Measurements from ENCODE around the gene MRPL54. TPM values are rescaled to one million over a fixed set of nuclear protein-coding genes. Genes with fewer than 3 reads are reported as not detected.

MRPL54 gene
- total RNA-seq, 4 donors from 2014 or later, result 31.8 to 90.1 (median 76.3) TPM

DNA sequence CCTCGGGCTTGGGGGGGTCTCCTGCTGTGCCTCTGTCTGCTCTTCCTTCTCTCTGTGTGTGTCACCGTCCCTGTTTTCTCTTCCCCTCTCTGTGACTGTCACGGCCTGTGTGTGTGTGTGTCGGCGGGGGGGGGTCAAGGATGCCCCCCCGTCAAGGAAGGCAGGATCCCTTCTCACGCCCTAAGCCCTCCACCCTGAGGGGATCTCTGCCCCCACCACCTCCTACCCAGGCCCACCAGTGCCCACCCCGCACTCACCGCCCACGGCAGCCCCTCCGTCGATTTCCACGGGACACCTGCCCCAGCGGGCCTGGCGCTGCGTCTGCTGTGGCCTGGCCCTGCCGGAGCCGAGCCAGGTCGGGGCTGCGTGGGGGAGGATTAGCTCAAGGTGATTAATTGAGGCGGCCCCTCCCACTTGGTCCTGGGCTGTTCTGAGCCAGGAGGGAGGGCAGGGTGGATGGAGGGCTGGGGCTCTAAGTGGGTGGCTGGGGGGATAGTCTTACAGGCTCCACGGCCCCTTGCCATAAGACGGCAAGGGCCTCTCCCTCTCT is 9.5 kb downstream of the MRPL54 start, which contains the start of gene RAX2:
RAX2 (minus strand) TSS at position 323 of the 550 bp plus-strand sequence. CDS start 486 bp downstream, outside the sequence.
- TF ChIP-seq POLR2A (IDR thresholded peaks at IDR 0.05), result no peak
- TF ChIP-seq EP300 (IDR thresholded peaks at IDR 0.05), result no peak
- TF ChIP-seq, protein P1, sequence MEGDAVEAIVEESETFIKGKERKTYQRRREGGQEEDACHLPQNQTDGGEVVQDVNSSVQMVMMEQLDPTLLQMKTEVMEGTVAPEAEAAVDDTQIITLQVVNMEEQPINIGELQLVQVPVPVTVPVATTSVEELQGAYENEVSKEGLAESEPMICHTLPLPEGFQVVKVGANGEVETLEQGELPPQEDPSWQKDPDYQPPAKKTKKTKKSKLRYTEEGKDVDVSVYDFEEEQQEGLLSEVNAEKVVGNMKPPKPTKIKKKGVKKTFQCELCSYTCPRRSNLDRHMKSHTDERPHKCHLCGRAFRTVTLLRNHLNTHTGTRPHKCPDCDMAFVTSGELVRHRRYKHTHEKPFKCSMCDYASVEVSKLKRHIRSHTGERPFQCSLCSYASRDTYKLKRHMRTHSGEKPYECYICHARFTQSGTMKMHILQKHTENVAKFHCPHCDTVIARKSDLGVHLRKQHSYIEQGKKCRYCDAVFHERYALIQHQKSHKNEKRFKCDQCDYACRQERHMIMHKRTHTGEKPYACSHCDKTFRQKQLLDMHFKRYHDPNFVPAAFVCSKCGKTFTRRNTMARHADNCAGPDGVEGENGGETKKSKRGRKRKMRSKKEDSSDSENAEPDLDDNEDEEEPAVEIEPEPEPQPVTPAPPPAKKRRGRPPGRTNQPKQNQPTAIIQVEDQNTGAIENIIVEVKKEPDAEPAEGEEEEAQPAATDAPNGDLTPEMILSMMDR (IDR thresholded peaks at IDR 0.05), result no peak
- no peak for TF ChIP-seq POLR2AphosphoS5 (IDR thresholded peaks at IDR 0.05)
- Histone ChIP-seq H3K27ac (no peak within 1 kb of the TSS), H3K4me1 (no peaks in the 10 kb centered on the region), H3K9me3 (no peaks in the 10 kb centered on the region), H3K4me3 (no peak within 1 kb of the TSS), H3K27me3 (peaks cover 11% of the 10 kb centered on the region), H3K36me3 (peaks cover 0 to 35% of the 10 kb centered on the region in 2 donors)
- WGBS, 2 donors (ENCODE audit: low coverage in 1 of 2), result 14 to 20% methylated on average over 3 to 17 of the region's 23 CpGs
- ATAC-seq, result no peak

DNA sequence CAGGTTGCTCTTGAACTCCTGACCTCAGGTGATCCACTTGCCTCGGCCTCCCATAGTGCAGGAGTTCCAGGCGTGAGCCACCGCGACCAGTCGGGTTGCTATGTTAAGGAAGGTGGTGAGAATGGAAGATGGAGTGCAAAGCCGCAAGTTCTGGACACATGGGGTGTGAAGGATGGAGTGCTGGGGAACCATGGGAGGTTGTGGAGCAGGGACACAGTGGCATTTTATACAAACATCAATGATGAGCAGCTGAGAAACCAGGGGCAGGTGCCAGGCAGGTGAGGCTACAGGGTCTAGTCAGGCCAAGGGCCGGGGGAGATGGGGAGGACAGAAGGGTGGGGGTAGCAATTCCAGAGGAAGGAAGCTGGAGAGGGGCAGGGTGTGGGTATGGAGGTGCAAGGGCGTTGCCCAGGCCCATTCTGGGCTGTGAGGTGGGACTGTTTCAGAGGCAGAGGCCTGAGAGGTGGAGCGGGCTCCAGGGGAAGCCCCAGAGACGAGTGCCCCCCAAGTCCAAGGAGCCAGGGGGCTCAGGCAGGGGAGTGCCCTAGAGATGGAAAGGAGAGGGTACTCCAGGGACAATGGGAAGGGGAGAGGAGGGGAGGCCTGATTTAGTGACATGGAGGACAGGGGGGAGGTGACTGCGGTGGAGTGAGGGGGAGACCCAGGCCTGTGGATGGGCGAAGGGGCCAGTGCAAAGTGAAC is 11.5 kb downstream of the MRPL54 start:
- TF ChIP-seq, protein P1 (IDR thresholded peaks at IDR 0.05), result no peak
- TF ChIP-seq POLR2A (IDR thresholded peaks at IDR 0.05) (no peak), EP300 (IDR thresholded peaks at IDR 0.05) (no peak), POLR2AphosphoS5 (IDR thresholded peaks at IDR 0.05) (no peak)
- Histone ChIP-seq H3K4me3 (no peak overlapping the region), H3K27ac (no peak overlapping the region), H3K36me3 (peaks cover 0 to 15% of the 10 kb centered on the region in 2 donors), H3K27me3 (peaks cover 29% of the 10 kb centered on the region), H3K4me1 (no peaks in the 10 kb centered on the region), H3K9me3 (no peaks in the 10 kb centered on the region)
- ATAC-seq, result no peak
- 84% methylated on average over 3 of the region's 12 CpGs; no CpG with 5 or more reads in 1 of the 2 donors for WGBS, 2 donors (ENCODE audit: low coverage in 1 of 2)

DNA sequence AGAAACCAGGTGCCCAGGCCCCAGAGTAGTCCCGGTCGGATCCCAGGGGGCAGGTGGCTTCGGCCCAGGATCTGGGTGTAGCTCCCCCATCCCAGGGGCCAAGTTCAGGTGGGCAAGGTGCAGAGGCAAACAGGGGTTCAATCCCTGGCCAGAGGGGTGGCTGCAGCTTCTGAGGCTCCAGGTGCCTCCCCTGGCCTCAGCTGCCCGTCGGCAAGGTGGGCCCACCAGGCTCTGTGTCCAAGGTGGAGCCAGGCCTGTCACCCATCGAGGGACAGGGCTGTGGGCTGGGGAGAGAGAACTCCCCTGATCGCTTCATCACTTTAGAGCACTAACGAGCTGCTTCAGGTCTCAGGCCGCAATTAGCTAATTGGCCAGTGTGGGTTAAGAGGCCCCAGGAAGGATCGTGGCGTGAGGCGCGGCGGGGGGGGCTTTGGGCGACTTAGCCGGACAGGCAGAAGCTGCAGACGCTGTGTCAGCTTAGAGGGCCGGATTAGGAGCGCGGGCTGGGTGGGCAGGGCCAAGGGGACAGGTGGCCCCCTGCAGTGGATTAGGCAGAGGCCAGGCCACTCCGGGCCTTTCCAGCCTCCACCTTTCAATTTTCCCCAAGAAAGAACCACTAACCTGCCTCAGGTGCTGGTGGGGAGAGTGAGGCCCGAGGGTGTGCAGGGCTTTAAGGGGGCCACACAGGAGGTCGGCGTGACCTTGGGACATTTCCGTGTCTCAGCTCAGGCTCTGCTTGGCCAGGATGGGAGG is 12.3 kb downstream of the MRPL54 start:
- 73 to 80% methylated on average over 3 of the region's 25 CpGs for WGBS, 2 donors (ENCODE audit: low coverage in 1 of 2)
- ATAC-seq, result no peak
- Histone ChIP-seq H3K27ac (no peak overlapping the region), H3K36me3 (peaks cover 0 to 7% of the 10 kb centered on the region in 2 donors), H3K9me3 (no peaks in the 10 kb centered on the region), H3K27me3 (peaks cover 36% of the 10 kb centered on the region), H3K4me3 (no peak overlapping the region), H3K4me1 (no peaks in the 10 kb centered on the region)
- TF ChIP-seq POLR2A (IDR thresholded peaks at IDR 0.05) (no peak), EP300 (IDR thresholded peaks at IDR 0.05) (no peak), POLR2AphosphoS5 (IDR thresholded peaks at IDR 0.05) (no peak)
- TF ChIP-seq, protein P1 (IDR thresholded peaks at IDR 0.05), result no peak

DNA sequence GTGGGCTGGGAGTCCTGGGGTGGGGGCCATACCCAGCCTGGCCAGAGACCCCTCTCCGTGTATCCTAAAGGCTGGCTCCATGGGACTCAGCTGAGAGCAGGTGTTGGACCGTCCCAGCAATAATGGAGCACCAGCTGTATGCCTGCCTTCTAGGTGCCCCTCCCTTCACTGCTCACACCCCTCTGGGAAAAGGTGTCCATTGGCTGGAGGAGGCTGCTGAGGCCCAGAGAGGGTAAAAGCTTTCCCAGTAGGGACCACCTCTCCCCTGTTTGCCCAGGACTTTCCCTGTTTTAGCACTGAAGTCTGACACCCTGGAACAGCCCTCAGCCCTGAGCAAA is 12.9 kb downstream of the MRPL54 start:
- peaks cover 0 to 2% of the 10 kb centered on the region in 2 donors for H3K36me3 ChIP-seq

More for the DNA sequence above, 12.9 kb downstream of the MRPL54 start:
- H3K9me3 ChIP-seq, result peaks cover 0 to 3% (median 0%) of the 10 kb centered on the region in 3 donors
- H3K4me3 ChIP-seq, result no peak overlapping the region
- WGBS, 2 donors (ENCODE audit: low coverage in 1 of 2), result no CpG with 5 or more reads among the region's 2 CpGs
- no peak overlapping the region for H3K27ac ChIP-seq
- H3K4me1 ChIP-seq, result no peaks in the 10 kb centered on the region
- no peak for ATAC-seq
- peaks cover 36% of the 10 kb centered on the region for H3K27me3 ChIP-seq
- no peak for TF ChIP-seq EP300 (IDR thresholded peaks at IDR 0.05)
- no peak for TF ChIP-seq POLR2A (IDR thresholded peaks at IDR 0.05)
- no peak for TF ChIP-seq POLR2AphosphoS5 (IDR thresholded peaks at IDR 0.05)
- TF ChIP-seq, protein P1 (IDR thresholded peaks at IDR 0.05), result no peak

Measured in gastroesophageal sphincter (tissue), 4 donors.